GM21576 (cell line): Measurements from ENCODE around the gene VPS13C.

Experiments
- ATAC-seq: cut with Tn5 transposase; IDR thresholded peaks from one replicate; pipeline ENCODE4 v1.9.1; 2021; ENCODE audit warnings: mild to moderate bottlenecking, moderate library complexity; ENCODE audit not compliant: unreplicated experiment

Gene VPS13C

DNA sequence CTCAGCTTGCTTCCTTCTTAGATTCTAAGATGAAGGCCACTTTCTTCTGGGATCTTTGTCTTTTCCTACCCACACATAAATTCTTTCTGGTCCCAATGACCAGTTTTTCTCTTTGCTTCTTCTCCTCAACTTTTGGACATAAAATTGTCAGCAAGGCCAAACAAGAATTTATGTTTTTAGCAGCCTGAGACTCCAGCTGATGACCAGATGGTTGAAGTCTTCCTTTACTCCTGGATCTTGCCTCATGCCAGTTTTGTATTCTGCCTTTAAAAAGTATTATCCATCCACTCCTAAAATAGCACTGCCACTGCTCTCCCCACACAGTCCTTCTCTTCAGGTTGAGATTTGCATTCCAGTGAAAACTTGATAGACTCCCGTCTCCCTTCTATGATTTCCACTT is 236.0 kb downstream of the VPS13C start:
- no peak for ATAC-seq

DNA sequence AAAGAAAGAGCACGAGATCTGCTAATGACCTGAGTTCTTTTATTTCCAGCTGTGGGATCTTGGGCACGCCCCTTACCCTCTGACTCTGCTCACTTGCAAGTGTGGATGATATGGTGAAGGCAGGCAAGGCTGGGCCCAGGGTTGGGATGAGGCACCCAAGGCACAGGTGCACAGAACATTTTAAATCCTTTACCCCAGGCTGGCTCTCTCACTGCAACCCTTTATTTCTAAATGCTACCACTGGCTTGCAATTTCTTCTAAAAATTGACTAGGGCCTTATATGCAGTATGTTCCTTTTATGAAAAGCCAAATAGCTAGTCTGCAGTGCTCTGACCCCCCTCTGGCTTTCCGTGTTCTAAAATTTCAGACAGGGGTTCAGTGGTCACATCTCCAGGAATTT is 237.7 kb downstream of the VPS13C start:
- no peak for ATAC-seq

DNA sequence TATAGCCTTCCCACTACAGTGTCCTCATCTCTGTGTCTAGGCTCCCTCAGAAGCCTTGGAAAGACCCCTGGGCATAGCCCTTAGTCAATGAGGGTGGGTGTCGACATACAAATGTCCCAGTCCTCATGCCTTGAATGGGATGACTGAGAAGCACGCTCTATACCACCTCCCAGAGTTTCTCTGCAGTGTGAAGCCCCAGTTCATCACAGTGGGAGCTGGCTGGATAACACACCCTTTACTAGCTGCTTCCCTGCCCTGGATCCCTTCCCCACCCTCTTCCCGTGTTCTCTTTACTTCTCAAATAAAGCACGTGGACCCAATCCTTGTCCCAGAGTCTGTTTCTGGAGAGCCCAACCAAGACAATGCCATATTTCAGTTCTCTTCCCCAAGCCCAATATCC is 239.3 kb downstream of the VPS13C start:
- ATAC-seq: no peak

DNA sequence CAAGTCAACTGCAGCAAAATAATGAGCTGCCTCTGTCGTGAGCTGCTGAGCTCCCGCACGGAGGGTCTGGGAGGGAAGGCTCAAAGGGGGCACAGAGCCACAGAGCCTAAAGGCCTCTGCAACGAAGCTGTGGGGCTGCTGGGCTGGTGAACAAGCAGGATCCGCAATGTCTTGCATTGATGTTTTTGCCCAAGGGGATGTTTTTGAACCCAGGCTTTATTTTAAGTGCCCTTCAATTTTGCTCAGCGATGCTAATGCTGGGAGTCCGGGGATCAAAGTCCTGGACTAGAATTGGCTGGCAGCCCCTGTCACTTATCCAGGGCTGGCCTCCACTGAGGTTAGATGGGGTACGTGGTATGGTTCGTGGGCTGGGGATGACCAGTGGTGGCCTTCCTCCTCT is 240.0 kb downstream of the VPS13C start:
- ATAC-seq: no peak

GRCh38 chr15:61819386-61819785 is 240.9 kb downstream of the VPS13C start:
- no peak for ATAC-seq

DNA sequence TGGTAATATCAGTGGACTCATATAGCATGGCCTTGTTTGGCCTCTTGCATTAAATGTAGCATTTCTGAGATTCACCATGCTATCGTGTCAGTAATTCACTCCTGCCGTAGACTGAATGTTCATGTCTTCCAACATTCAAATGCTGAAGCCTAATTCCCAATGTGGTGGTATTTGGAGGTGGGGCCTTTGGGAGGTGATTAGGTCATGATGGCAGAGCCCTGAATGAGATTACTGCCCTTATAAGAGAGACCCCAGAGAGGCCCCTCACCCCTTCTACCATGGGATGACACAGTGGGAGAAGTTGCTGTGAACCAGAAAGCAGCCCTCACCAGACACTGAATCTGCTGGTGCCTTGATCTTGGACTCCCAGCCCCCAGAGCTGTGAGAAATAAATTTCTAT is 241.4 kb downstream of the VPS13C start:
- ATAC-seq: no peak

GRCh38 chr15:61816856-61817255 is 243.4 kb downstream of the VPS13C start:
- no peak for ATAC-seq

GRCh38 chr15:61815356-61816083 is 244.7 kb downstream of the VPS13C start:
- no peak for ATAC-seq

- ATAC-seq: no peak
Measured at GRCh38 chr15:61812476-61812875, 247.8 kb downstream of the VPS13C start.

DNA sequence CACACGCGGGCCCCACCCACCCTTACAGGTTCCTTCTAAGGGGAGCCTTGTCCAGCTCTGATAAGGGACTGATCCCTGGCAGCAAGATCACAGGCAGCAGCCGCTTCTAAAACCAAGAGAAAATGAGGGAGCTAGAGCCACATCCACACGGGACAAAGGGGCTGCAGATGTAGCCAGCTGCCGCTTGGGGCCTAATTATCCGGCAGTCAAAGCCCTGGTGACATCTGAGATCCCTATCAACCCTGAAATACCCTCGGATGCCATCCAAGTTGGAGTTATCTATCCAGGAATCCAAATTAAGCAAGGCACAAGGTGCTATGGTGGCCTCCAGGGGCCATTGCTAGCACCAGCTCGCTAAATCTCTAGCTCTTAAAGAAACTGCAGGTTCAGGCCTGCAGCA is 248.3 kb downstream of the VPS13C start:
- ATAC-seq: no peak

DNA sequence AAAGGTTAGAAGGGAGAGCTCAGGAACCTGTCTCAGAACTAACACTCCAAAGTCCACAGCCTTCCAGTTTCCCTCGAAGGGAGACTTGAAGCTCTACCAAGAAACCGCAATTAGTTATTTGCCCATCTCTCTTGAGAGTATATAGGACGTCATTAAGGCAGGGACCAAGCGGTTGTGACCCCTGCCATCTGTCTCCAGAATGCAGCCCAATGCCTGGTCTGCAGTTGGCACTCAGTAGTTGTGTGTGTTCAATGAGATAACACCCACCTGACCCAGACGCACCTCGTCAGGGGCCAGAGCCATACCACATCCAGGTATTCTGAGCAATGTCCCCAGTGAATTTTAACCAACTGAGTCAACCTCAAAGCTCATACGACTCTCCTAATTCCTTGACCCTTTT is 251.0 kb downstream of the VPS13C start:
- ATAC-seq: no peak

GRCh38 chr15:61807281-61807929 is 252.8 kb downstream of the VPS13C start:
- ATAC-seq: no peak
